NCI-H2227 (cell line): ENCODE measurements around the gene YEATS2.
A peak's percentile ranks its signal among the peaks of the same experiment; 100 is the strongest.

Source experiments
- DNase-seq: peaks from one replicate; lab custom pipeline; 2025; ENCODE audit not compliant: unreplicated experiment; lab: John Stamatoyannopoulos, UW

The YEATS2 gene

DNA sequence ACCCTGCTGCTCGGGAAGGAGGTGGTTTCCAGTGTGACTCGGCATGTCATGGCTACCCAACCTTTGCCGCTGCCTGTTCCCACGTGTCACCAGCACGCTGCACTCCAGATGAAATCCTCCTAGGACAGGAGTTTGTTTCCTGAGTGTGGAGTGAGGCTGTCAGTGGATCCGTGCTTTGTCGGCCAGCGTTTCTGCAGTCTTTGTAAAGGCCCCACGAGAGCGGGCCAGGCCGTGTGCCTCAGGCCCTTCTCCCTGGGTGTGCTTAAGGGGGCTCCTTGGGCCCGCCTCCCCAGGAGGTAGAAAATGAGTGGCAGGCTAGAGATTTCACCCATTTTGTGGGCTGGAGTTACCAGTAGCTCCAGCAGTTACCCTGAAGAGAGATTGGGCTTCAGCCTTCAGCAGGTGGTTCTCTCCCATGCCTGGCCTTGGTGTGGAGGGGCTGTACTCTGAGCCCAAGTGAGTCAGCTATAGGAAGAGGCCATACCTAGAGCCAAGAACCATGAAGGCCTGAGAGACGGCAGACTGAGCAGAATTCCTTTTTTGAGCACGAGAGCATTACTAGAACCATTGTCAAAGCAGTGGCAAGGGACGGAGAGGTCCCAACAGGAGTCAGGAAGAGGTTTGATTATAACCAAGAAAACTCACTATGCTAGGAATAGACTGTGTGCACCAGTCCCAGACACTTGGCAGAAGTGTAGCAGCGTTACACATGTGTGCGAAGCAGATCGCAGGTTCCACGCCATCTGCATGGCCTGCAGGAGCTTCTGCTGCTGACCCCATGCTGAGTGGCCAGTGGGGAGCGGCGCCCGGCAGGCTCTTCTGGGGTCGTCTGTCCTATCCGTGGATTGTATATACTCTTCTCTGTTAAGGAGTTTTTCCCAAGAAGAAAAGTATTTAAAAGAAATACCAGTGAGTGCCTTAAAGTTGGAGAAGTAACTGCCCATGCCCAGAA is 113.3 kb downstream of the YEATS2 start:
- DNase-seq = no peak

DNA sequence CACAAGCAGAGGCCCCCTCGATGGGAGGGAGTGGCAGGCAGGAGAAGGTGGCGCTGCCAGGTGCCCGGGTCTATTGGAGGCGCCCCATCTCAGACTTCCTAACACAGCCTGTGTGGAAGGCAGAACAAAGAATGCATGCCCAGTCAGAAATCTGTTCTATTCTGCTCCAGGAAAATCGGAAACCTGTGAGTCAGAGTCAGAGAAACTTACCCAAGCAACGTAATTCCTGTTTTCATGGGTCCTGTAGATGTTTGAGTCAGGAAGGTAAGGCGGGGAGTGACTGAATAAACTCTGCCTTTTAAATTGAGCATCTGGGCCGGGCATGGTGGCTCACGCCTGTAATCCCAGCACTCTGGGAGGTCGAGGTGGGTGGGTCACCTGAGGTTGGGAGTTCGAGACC is 114.0 kb downstream of the YEATS2 start:
- DNase-seq = no peak

GRCh38 chr3:183812761-183813445 is 115.3 kb downstream of the YEATS2 start:
- no peak for DNase-seq

DNA sequence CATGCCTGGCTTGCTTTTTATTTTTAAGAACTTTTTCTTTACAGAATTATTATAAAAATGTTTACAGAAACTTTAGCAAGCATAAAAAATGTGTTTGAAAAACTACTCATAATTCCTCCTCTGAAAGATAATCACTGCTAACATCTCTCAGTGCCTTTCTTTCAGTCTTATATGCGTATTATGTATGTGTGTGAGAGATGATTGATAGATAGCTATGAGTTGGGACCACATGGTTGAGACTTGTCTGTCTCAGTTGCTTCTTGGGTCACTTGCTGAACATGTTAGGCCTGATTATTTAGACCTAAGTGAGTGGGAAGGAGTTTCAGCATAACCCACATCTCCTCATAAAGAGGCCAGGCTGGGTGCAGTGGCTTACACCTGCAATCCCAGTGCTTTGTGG is 116.6 kb downstream of the YEATS2 start:
- no peak for DNase-seq

DNA sequence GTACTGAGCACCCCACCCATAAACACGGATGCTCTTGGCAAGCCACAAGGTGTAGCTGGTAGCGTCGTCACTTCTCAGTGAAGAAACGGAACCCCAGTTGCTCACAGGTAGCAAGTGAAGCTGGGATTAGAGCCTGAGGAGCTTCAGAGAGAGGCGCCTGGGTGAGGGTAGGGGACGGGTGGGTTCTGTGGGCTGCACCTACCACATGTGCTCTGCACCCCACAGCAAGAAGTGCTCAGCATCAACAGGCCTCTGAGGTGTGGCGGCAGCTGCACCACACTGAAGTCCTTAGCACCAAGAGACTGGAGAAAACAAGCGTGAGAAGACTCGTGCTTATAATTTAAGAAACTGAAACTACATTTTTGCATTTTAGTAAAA is 118.0 kb downstream of the YEATS2 start:
- no peak for DNase-seq

GRCh38 chr3:183815951-183816475 is 118.4 kb downstream of the YEATS2 start:
- no peak for DNase-seq

GRCh38 chr3:183816681-183817510 is 119.3 kb downstream of the YEATS2 start:
- DNase-seq = no peak

GRCh38 chr3:183817639-183818038 is 120.0 kb downstream of the YEATS2 start:
- DNase-seq = no peak

- no peak for DNase-seq
Measured at GRCh38 chr3:183818041-183818620, 120.5 kb downstream of the YEATS2 start.

GRCh38 chr3:183818706-183819624 is 121.4 kb downstream of the YEATS2 start:
- no peak for DNase-seq

DNA sequence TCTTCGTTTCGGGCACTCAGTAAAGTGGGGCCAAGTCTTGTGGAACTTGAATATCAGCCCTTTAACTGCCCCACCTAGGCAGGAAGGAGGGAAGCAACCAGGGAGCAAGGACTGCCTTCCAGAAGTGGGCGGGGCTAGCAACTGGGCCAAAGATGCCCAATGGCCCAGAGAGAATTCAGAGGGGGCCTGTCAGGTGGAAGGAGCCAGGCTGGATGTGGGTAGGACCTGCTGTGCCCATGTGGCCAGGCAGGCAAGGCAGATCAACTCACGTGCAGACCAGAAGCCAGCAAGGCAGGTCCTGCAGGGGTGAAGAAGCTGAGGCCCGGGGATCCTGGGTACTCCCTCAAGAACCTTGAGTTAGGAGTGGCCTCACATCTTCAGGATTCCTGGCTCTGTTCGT is 122.2 kb downstream of the YEATS2 start:
- DNase-seq = no peak

DNA sequence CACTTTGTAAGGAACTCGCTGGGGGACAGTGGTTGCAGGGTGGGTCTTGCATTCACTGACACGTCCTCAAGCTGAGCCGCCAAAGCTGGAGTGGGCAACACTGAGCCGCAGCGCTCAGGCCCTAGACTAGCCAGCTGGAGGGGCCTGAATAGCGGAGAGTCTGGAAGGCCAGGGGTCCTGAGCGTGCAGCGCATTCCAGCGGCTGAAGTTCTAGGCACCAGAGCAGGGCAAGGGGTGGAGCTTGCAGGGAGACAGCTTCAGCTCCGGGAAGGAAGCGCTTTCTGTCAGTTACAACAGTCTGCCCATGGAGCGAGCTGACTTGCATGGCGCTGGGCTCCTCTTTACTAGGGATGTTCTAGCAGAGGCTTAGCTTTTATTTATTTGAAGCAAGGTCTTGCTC is 125.0 kb downstream of the YEATS2 start:
- peak; percentile 19 for DNase-seq

DNA sequence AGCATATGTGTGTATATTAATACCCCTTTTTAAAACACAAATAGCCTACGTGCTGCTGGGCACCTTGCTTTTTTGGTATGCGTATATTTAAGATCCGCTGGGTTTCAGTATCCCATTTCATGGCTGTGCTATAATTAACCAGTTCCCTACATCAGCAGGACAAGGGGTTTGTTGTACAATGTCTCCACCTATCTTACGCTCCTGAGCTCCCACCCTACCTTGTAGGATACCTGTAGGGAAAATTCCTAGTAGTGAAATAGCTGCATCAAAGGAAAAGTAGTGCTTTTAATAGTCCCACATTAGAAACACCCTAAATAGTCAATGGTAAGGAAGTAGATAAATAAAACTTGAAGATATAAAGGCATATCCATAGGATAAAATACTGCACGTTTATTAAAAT is 126.4 kb downstream of the YEATS2 start:
- DNase-seq = no peak

GRCh38 chr3:183824761-183825455 is 127.3 kb downstream of the YEATS2 start:
- DNase-seq = peak; percentile 62

DNA sequence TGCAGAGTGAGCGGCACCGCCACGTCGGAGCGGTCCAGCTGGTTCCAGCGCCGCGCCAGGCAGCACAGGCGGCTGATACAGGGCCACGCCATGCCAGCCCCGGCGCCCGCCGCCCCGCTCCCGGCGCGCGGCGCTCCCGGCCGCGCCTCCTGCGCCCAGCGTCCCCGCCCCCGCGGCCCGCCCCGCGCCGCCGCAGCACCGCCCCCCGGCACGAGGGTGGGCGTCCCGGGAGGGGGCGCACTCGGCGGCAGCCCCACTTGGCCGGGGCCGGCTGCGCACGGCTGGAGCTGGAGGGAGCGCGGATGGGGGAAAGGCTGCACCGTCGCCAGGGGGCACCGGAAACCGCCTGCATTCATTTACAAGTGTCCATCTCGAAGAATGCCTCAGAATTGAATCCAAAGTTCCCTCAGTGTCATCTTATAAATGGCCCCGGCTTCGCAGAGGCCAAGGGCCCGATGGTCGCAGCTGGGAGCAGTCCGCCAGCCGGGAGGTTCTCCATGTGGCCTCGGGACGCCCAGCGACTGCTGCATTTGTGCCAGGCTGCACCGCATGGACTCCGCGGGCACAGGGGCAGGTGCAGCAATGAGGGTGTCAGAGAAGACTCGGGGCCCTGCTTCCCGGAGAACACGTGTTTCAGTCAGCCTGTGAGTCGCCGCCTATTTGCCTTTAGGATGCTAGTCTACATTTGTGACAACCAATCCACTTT is 128.0 kb downstream of the YEATS2 start, which contains the start of gene MAP6D1:
Gene MAP6D1, minus strand, starts transcription at position 122 of the 706 bp plus-strand sequence. Its CDS starts 30 bp downstream, at position 92.
- peak; percentile 79 for DNase-seq

- DNase-seq = no peak
Measured at GRCh38 chr3:183826448-183827250, 129.1 kb downstream of the YEATS2 start.

DNA sequence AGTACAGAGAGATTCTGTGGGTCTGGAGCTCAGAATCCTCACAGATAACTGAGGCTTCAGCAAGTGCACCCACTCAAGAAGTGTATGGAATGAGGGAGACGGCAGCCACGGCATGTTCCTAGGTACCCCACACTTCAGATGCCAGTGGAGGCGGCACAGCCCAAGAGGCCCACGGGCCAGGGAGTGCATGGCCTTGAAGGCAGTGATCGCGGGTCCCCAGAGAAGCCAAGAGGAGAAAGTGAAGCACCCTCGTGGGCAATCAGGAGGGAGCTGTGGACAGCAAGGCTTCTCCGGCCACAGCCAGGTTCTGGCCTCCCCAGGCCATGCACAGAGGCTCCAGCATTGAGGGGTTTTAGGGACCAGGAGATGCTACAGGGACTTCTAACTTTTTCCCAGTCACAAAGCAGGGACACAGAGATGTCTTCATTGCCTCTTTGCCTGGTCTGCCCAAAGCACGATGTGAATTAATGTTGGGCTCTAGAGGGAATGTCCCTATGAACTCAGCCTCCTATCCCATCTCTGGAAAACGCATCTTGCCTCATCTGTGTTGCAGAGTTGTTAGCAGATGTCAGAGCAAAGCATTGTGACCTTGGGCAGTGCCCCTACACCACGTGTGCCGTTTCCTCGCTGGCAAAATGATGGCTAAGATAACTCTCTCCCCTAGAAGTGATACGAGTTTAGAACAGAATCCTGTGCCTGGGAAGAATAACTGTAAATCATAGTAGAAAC is 130.4 kb downstream of the YEATS2 start:
- no peak for DNase-seq
